AG20443 (cell line): ENCODE data around the gene DDX28.
"Not testable (repeated sequence)": the region's sequence is repeated elsewhere in the genome, so short reads cannot be mapped to it uniquely, and the experiment has no call there.

Source experiments
- DNase-seq: peaks from one replicate; pipeline ENCODE4 v3.0.0; 2012; ENCODE audit warnings: low spot score, mixed read lengths

The DDX28 gene

DNA sequence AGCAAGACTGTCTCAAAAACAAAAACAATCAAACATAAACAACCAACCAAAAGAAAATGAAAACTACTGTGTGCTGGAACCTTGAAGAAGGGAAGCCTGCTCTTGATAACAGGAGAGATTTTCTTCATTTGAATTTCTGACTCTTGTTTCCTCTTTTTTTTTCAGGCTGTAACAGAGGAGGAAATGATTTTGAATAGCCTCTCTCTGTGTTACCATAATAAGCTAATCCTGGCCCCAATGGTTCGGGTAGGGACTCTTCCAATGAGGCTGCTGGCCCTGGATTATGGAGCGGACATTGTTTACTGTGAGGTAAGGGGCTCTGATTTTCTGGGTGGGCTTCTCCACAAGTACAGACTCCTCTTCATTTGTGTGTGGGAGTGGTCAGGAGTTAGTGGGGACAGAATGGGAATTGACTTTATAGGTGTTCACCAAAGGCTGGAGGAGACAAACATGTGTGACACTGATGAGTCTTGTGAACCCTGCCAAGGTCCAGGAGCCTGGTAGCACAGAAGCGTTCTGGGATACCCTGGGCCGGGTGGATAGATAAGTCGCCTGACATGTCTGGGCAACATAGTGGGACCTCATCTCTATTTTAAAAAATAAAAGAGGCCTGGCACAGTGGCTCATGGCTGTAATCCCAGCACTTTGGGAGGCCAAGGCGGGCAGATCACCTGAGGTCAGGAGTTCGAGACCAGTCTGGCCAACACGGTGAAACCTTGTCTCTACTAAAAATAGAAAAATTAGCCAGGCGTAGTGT, 15.0 kb upstream of the DDX28 start:
- no peak for DNase-seq

- DNase-seq, result no peak
Measured at GRCh38 chr16:68035227-68035626, 12.2 kb upstream of the DDX28 start.

DNA sequence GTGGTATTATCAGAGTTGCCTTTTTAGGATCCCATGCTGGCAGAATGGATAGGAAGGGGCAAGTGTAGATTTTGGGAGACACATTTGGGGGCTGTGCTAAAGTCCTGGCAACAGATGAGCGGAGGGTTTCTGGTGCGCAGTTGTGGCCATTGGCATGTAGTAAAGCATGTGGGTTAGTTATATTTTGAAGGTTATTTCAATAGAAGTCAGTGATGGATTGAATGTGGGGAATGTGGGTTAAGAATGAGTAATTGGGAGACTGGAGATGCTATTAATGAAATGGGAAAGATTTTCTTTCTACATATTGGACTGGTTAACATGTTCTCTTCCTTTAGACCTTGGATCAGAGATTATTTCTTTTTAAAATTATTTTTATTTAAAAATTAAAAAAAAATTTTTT, 10.1 kb upstream of the DDX28 start:
- DNase-seq, result no peak

DNA sequence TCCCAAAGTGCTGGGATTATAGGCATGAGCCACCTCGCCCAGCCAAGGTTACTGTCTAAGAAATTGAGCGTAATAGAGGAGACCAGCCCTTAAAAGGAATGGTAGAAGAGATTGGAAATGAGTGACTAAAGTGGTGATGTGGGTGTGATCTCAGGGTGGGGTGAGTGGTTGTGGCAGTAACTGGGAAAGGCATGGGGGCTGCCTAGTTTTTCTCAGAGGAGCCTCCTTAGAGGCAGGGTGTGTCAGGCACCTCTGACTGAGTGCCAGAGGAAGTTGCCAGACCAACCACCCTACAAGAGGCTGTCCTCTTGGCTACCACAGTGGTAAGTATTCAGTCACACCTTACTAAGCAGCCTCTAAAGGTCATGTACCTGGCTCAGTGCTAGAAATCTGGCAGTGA, 8.9 kb upstream of the DDX28 start:
- DNase-seq, result no peak

DNA sequence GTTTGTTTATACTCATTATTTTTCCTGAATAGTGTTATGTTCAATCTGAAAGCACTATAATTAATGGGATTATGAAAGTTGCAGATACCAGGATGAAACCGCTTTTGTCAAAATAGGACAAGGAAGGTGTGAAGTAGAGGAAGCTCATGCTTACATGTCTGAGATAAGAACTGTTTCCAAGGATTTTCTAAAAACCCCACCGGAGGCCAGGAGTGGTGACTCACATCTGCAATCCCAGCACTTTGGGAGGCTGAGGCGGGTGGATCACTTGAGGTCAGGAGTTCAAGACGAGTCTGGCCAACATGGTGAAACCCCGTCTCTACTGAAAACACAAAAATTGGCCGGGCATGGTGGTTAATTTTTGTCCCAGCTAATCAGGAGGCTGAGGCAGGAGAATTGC, 7.1 kb upstream of the DDX28 start:
- not testable (repeated sequence) for DNase-seq

- DNase-seq, result no peak
Measured at GRCh38 chr16:68028996-68029395, 6.0 kb upstream of the DDX28 start.

GRCh38 chr16:68022278-68022727, 729 bp downstream of the DDX28 start:
- DNase-seq, result no peak

GRCh38 chr16:68021490-68021889, 1.5 kb downstream of the DDX28 start:
- no peak for DNase-seq

DNA sequence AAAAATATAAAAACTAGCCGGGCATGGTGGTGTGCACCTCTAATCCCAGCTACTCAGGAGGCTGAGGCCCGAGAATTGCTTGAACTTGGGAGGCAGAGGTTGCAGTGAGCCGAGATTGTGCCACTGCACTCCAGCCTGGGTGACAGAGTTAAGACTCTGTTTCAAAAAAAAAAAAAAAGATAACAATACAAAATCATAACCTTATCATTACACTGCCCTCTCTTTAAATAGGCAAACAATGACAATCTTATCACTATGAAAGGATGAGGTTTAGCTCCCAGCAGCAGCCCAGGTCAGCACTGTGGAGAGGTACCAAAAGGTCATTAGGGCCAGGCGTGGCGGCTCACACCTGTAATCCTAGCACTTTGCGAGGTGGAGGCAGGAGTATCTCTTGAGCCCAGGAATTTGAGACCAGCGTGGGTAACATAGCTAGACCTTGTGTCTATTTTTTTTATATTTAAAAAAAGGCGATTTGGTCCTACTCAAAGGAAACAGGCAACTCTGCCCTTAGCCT, 3.8 kb downstream of the DDX28 start:
- no peak for DNase-seq

DNA sequence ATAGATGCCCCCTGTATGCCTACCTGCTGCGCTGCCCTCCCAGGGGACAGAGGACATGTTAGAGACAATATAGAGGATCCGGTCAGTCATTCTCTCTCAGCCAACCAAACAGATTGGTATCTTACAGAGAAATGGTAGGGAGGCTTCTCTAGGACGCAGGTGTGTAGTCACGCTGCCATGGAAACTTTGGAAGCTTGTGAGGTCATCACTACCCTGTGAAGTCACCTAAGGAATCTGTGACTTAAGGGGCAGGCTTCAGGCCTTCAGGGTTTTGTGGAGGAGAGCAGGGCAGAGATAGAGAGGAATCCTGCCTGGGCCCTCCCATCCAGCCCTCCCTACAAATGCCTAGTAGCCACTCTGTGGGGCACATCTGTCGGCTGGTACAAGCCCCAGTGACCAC, 7.4 kb downstream of the DDX28 start, which contains the start of gene DPEP2NB:
TSS of gene DPEP2NB (minus strand) at position 231 of the 400 bp plus-strand sequence. CDS start at position 90, 141 bp downstream.
- no peak for DNase-seq

- DNase-seq, result no peak
Measured at GRCh38 chr16:68013440-68013839, 9.6 kb downstream of the DDX28 start.

GRCh38 chr16:68009872-68010271, 13.2 kb downstream of the DDX28 start:
- not testable (repeated sequence) for DNase-seq

GRCh38 chr16:68009157-68009735, 13.8 kb downstream of the DDX28 start:
- DNase-seq, result no peak

DNA sequence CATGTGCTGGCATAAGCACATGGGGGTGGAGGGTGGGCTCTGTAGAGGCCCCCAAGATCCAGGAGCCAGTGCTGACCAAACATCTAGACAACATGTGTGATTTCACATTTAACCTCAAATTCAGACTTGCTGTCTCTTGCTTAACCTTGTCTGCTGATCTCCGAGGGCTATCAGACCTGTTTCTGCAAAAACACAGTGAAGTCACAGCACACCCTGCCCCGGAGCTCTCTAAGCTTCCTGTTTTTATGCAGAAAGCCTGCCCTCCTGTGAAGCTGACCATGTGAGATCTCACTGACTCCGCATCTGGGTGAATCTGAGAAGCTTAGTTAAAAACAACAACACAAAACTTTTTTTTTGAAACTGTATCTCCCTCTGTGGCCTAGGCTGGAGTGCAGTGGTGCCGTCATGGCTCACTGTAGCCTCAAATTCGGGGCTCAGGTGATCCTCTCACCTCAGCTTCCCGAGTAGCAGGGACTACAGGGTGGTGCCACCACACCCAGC, 17.2 kb downstream of the DDX28 start:
- DNase-seq, result peak; percentile 8

DNA sequence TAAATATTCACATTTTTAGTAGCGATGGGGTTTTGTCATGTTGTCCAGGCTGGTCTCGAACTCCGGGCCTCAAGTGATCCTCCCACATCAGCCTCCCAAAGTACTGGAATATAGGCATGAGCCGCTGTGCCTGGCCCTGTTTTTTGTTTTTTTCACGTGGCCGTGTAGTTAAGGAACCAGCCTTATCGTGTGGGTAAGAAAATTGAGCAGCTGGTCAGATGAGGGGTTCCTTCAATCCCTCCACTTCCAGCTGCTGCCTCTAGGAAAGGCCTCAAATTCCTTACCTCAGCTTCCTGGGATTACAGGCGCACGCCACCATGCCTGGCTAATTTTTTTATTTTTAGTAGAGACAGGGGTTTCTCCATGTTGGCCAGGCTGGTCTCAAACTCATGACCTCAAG, 17.8 kb downstream of the DDX28 start:
- no peak for DNase-seq

DNA sequence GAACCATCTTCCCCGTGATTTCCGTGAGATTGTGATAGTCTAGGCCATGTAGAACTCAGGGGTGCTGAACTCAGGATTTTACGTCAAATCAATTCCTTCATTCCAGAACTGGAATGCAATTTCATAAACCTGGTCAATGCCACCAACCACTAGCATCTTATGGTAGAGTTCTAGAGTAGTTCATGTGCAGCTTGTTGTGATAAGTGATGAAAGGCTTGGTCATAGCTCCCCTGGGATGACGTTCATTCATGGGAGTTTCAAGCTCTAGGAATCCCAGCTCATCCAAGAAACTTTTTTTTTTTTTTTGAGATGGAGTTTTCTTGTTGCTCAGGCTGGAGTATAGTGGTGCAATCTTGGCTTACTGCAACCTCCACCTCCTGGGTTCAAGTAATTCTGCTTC, 20.0 kb downstream of the DDX28 start:
- DNase-seq, result no peak

DNA sequence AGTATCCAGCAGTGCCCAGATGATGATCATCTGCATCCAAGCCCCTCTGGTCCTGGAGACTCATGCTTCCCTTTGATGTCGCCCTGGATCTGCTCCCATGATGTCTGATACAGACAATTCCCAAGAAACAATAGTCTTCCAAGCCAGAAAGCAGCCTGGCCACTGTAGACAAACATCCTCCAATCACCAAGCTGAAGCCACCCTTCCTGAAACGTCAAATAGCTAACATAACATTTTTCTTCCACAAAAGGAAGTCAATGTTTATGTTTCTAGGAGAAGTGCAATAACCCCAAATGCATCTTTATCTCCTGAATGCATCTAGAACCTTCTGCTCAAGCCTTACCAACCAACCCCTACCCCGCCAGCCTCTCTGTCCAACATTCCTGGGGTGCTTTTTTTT, 22.6 kb downstream of the DDX28 start:
- no peak for DNase-seq

GRCh38 chr16:67999985-68000384, 23.0 kb downstream of the DDX28 start:
- no peak for DNase-seq

GRCh38 chr16:67998779-67999688, 24.0 kb downstream of the DDX28 start, which contains the start of gene DPEP2:
Gene DPEP2, minus strand, starts transcription at chr16:67999484. Its CDS starts 6,272 bp downstream, at chr16:67993212.
- not testable (repeated sequence) for DNase-seq

DNA sequence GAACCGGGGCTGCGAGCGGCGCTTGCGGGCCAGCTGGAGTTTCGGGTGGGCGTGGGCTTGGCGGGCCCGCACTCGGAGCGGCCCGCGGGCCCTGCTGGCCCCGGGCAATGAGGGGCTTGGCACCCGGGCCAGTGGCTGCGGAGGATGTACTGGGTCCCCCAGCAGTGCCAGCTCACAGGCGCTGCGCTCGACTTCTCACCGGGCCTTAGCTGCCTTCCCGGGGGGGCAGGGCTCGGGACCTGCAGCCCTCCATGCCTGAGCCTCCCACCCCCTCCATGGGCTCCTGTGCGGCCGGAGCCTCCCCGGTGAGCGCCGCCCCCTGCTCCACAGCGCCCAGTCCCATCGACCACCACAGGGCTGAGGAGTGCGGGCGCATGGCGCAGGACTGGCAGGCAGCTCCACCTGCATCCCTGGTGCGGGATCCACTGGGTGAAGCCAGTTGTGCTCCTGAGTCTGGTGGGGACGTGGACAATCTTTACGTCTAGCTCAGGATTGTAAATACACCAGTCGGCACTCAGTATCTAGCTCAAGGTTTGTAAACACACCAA, 24.7 kb downstream of the DDX28 start:
- not testable (repeated sequence) for DNase-seq

DNA sequence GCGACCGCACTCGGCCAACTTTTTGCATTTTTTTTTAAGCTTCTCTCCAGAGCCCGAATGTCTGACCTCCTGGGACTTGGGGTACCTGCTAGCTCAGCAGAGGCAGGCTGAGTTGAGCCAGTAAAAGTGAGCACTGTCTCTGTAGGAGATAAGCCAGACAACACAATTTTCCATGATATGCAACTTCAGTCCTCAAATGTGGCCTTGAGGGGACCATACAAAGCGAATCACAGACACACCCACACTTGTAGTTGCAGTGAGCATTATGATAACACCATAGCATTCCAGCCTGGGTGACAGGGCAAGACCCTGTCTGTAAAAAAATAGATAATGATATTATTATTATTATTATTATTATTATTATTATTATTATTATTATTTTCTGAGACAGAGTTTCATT, 26.4 kb downstream of the DDX28 start:
- no peak for DNase-seq

- no peak for DNase-seq
Measured at GRCh38 chr16:67995423-67995822, 27.6 kb downstream of the DDX28 start.
